ENCODE results near the gene TXNDC17.
"Not testable (repeated sequence)": the region's sequence is repeated elsewhere in the genome, so short reads cannot be mapped to it uniquely, and the experiment has no call there.

TXNDC17 gene

GRCh38 chr17:6663200-6663599 lies 22.3 kb downstream of the TXNDC17 start:
- not testable (repeated sequence) for DNase-seq

DNA sequence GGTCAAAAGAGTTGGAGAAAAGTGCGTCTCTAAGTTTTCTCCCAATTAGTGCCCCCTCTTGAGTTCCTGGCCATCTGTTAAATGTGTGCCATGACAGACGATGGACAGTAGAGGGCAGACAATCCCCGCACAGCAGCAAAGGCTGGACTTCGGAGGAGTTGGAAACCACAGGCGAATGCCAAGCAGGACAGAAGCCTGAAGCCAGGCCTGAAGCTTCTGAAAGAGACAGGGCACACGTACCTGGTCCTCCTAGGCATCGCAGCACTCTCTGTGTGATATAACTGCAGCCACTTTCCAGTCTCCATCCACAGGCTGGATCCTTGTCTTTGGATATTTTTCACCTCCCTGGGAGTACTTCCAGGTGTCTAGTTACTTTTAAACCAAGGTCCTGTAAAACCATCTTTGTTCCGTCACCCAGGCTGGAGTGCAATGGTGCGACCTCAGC lies 25.2 kb downstream of the TXNDC17 start:
- peak; percentile 24 for DNase-seq

GRCh38 chr17:6666557-6666956 lies 25.7 kb downstream of the TXNDC17 start:
- DNase-seq, result no peak

DNA sequence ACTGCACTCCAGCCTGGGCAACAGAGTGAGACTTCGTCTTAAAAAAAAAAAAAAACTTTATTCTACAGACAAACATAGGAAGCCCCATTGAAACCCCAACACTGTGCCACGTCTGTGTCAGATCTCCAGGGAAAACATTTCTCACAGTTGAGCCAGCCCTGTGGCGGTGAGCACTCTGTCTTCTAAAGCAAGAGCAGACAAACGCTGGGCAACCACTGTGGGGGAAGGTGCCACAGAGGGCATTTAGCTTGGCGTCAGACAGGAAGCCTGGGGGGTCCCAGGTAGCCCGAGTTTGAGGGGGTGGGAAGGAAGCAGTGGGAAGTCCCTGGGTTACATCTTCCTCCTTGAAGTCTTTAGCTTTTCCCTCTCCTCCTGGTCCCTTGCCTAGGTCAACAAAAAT lies 26.7 kb downstream of the TXNDC17 start:
- no peak for DNase-seq

- DNase-seq, result no peak
Measured at GRCh38 chr17:6668219-6668618, 27.4 kb downstream of the TXNDC17 start.

GRCh38 chr17:6668727-6669425 lies 28.0 kb downstream of the TXNDC17 start:
- DNase-seq, result no peak

DNA sequence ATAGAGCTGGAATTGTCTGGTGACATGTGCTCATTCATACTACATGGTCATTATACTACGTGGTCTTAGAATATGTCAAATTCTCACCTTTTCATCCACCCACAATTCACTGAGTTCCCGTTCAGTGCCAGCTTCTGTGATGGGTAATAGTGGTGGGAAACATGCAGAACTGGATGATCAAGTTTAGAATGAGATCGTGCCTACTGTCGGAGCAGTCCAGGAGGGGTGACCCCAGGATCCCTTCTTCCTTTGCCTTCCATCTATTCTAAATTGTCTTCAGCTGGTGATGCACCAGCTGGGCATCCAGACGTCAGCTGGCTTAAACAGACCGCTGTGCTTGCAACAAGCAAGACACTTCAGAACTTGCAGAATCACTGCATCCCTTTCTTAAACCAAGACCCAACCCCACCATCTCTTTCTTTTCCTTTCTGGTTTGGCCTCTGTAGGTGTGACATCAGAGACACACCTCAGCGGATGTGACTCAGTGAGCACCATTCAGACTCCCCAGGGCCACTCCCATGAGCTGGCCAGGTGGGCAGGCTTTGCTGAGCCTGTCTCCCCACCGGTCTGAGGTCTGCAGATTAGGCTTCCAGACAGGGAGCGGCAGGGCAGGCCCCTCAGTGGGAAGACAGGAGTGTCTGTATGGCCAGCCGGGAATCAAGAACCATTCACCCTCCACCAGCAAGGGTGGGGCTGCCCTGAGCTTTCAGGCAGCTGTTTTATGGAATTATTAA lies 28.8 kb downstream of the TXNDC17 start:
- DNase-seq, result no peak

GRCh38 chr17:6670571-6670970 lies 29.7 kb downstream of the TXNDC17 start:
- no peak for DNase-seq

GRCh38 chr17:6670999-6671398 lies 30.1 kb downstream of the TXNDC17 start:
- DNase-seq, result no peak

DNA sequence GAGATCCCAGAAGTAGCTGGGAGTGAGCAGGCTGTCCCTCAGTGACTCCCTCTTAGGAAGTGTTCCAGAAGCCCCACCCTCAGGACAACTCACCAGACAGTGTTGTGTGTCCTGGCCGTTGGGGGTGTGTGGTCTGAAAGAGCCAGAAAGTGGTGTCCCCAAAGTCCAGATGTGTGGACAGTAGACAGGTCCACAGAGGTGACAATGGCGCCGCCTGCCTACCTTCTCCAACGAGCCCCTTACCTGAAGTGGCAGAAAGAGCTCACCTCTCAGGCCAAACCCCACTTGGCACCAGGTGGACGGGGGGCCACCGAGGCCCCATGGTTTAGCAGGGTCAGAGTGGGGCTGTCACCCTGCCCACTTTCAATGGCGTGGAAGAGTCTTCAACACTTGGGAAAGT lies 30.6 kb downstream of the TXNDC17 start:
- DNase-seq, result no peak

DNA sequence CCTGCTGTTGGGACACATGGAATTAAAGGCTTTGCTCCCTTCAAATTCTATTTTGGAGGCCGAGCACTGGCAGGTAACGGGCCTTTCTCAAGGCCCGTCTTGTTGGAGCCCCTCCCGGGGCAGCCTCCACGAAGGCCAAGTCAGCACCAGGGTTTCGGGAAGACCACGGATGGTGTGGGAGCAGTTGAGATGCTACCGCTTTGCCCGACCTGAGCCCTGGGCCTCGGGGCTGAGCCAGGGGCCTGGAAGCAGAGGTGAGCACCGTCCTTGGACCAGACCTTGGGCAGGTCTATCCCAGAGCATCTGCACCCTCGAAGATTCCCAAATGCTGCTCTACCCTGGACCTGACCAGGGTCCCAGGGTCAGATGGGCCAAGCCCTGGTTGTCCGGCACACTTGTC lies 33.7 kb downstream of the TXNDC17 start:
- no peak for DNase-seq

DNA sequence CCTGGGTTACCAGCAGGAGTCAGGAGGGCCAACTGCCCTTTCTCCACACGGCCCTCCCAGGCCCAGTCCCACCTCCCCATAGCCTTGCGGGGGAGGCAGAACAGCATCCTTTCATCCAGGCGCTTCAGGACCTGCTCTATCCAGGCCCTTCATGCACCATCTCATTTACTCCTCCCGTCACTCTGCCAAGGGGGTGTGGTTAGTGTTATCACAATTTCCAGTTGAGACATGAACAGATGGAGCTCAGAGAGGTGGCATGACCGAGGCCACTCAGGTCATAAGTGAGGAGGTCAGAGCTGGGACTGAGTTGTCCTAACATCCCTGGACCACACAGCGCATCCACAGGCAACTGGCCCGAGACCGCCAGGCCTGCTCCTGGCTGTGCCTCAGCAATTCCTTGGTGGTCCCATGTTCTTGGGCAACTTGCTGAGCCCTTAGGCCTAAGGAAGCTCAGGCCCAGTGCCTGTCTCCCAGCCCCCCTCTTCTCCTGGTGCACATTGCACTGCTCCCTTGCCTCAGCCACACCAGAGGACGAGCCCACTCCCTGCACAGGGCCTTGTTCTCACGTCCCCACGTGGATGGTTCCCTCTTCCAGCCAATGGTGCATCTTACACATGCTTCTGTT lies 34.5 kb downstream of the TXNDC17 start:
- DNase-seq, result no peak

- DNase-seq, result no peak
Measured at GRCh38 chr17:6676802-6677157, 35.9 kb downstream of the TXNDC17 start.

DNA sequence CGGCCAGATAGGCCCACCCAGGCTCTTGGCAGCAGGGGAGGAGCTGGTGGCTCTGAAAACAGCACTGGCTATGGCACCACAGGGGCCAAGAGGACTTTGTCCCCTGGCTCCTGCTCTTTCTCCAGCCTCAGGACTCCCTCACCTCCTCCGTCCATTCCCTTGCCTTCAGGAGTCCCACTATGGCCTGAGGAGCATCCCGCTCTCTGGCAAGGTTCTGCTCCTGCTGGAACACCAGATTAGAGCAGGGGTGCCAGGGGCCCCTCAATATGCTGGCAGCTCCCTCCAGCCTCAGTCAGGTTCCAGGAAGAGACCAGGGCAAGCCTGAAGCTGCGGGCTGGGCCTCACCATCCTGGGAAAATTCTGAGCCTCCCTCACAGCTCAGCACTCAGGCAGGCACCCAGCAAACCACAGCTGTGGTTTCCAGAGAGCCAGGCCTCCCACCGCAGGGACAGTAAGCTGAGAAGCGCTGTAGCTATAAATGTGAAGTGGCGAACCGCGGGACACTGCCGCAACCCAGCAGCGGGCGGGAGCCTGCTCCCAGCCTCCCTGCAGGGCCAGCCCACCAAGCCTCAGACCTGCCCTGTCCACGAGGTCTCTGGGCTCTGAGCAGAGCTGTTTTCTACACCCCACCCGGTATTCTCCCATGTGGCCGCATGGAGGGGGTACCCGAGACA lies 36.4 kb downstream of the TXNDC17 start:
- no peak for DNase-seq

DNA sequence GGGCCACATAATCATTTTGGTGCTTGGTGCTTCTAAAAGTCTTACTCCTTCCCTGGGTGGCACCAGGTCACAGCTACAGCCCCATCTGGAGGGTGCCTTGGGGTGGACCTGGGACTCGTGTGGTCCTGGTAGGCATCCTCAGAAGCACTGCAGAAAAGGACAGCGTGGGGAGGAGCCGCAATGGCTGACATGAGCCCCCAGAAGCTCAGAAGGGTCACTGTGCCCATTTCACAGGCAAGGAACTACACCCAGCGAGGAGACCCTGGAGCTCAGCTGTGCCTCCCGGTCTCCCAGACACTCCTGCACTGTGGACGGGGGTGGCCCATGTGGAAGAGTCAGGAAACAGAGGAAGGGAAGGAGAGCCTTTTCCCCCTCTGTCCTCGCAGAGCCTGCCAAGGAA lies 37.1 kb downstream of the TXNDC17 start:
- DNase-seq, result no peak

- no peak for DNase-seq
Measured at GRCh38 chr17:6679241-6679640, 38.4 kb downstream of the TXNDC17 start.

DNA sequence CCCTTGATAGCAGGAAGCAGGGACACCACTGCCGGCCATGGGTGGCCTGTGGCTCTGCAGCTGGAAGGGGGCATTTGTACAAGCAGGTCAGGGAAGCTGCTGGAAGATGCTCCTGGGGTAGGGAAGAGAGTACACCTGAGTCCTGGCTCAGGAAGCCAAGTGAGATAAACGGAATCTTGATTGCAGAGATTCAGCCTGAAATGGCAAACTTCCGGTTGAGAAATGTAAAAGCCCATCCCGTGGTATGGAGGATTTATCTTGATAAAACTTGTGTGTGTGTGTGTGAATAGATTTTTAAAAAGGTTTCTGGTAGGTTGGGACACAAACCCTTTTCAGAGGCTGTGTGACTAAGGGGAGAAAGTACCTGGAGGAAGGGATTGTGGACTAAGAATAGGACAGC lies 40.3 kb downstream of the TXNDC17 start:
- DNase-seq, result no peak

- no peak for DNase-seq
Measured at GRCh38 chr17:6681671-6682070, 40.8 kb downstream of the TXNDC17 start.

GRCh38 chr17:6682339-6682738 lies 41.5 kb downstream of the TXNDC17 start:
- no peak for DNase-seq

- no peak for DNase-seq
Measured at GRCh38 chr17:6683081-6683684, 42.3 kb downstream of the TXNDC17 start.

DNA sequence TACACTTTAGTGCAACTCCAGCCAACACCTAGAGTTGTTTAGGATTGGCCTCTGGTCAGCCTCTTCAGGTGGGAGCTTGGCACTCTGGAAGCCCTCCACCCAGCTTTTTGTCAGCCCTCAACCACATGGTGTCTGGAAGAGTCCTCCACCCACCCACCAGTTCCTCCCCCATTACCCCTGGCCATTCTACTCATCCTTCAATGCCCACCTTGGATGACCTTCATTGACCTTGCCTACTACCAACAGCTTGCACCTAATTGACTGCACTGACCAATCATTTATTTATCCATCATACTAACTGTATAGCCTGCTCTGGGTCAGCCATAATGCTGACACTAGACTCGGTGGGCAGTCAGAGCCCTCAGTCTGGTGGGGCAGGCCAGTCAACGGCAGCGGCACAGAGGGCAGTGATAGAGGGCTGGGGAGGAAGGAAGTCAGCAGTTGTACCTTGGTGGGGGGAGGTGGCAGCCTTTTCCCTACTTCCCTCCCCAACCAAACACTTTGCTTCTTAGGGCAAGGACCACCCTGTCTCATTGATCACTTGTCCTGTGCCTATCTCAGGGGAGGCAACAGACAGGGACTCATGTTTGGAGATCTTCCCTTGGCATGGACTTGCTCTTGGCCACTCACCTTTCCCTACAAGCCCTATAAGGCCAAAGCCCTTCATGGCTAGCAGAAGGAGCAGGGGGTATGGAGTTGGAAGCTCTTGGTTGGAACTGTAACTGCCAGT lies 43.0 kb downstream of the TXNDC17 start:
- no peak for DNase-seq

DNA sequence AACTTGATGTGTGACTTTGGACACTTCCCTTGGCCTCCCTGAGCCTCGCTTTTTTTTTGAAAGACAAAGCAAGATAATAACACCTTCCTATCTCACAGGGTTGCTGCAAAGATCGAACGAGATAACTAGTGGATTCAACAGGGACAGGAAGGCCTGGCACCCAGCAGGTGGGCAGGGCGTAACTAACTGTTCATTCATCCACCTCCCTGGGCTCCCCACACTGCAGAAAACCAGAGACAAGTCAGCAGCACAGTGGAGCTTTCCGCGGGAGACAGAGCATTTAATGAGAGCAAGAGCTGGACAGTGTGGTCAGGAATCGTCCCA lies 43.6 kb downstream of the TXNDC17 start:
- no peak for DNase-seq
